Thyroid gland (tissue), 4 donors: ENCODE measurements around the gene DEFB110. TPM values are rescaled to one million over a fixed set of nuclear protein-coding genes. Genes with fewer than 3 reads are reported as not detected.

ENCODE experiments used
- DNase-seq, 2 donors: peaks; one replicate each; pipeline ENCODE4 v3.0.0-alpha.2; 2019
- H3K27ac ChIP-seq, 3 donors: fragments of 200-600 bp; sonication (generic); 1 replicate in 2 of 3; 2 replicates in 1 of 3; pipeline ENCODE4 v1.5.1; 2016 to 2019; ENCODE audit warnings: mild to moderate bottlenecking in 1 of 3, moderate library complexity in 1 of 3
- H3K27me3 ChIP-seq: fragments of 200-600 bp; sonication (generic); one replicate; pipeline ENCODE4 v1.5.1; 2019
- H3K36me3 ChIP-seq, 2 donors: fragments of 200-600 bp; sonication (generic); one replicate each; pipeline ENCODE4 v1.5.1; 2016 to 2019
- H3K4me1 ChIP-seq, 2 donors: fragments of 200-600 bp; sonication (generic); one replicate each; pipeline ENCODE4 v1.5.1; 2017 to 2019
- H3K4me3 ChIP-seq, 3 donors: fragments of 200-600 bp; sonication (generic); replicated peaks in 1 of 3; 1 replicate in 2 of 3; 2 replicates in 1 of 3; pipeline ENCODE4 v1.5.1; 2016; ENCODE audit warnings: mild to moderate bottlenecking in 1 of 3
- H3K9me3 ChIP-seq: fragments of 200-600 bp; sonication (generic); one replicate; pipeline ENCODE4 v1.5.1; 2017
- CTCF ChIP-seq, 6 experiments: fragments of 200-600 bp in 3 of 6; fragments of 450-650 bp in 3 of 6; sonication (generic) in 3 of 6; IDR thresholded peaks; one replicate each; pipeline ENCODE4 v1.5.1; 2016 to 2019; ENCODE audit warnings: antibody characterized with exemption in 6 of 6, mild to moderate bottlenecking in 2 of 6, inconsistent platforms in 1 of 6, moderate library complexity in 1 of 6
- POLR2A ChIP-seq, 2 donors: fragments of 450-650 bp; IDR thresholded peaks; one replicate each; pipeline ENCODE4 v1.6.1; 2017; ENCODE audit warnings: antibody characterized with exemption in 2 of 2, mild to moderate bottlenecking in 2 of 2, moderate library complexity in 1 of 2
- WGBS, 2 donors: methylation state at CpG; one replicate each; pipeline ENCODE4 v1.1.5; 2017; 5-methylcytosine and 5-hydroxymethylcytosine counted together
- intact Hi-C: fragments of 100-400 bp; cut with DNase I; formaldehyde crosslinking; loops from one replicate; pipeline ENCODE4 v1.15.1; 2023
- total RNA-seq, 4 donors: library from RNA; depleted of rRNA; stranded (reverse); fragments of >200 nt; gene quantifications; one replicate each; pipeline ENCODE4 v1.2.3, GENCODE V29; 2016

DEFB110 gene
- total RNA-seq, 4 donors from 2014 or later: not detected

GRCh38 chr6:50047026-50047425 is 25.2 kb upstream of the DEFB110 start:
- no peak for TF ChIP-seq POLR2A (IDR thresholded peaks at IDR 0.05)
- no peak for TF ChIP-seq CTCF (IDR thresholded peaks at IDR 0.05)
- no peaks in the 10 kb centered on the region for H3K9me3 ChIP-seq
- no peak overlapping the region for H3K27ac ChIP-seq
- no peaks in the 10 kb centered on the region for H3K36me3 ChIP-seq
- intact Hi-C loops: no loop called here
- no peaks in the 10 kb centered on the region for H3K27me3 ChIP-seq
- no peak overlapping the region for H3K4me3 ChIP-seq
- WGBS, 2 donors: 46% methylated on average over 3 of the region's 3 CpGs
- DNase-seq: peak; percentile 71 to 86
- H3K4me1 ChIP-seq: no peaks in the 10 kb centered on the region

- no peaks in the 10 kb centered on the region for H3K4me1 ChIP-seq
- DNase-seq: peak; percentile 38 to 58
- WGBS, 2 donors: 43 to 51% methylated on average over 18 of the region's 18 CpGs
- H3K9me3 ChIP-seq: no peaks in the 10 kb centered on the region
- no peak overlapping the region for H3K27ac ChIP-seq
- no peaks in the 10 kb centered on the region for H3K27me3 ChIP-seq
- peak in 2 of 6 experiments; percentile 44 to 51 for TF ChIP-seq CTCF (IDR thresholded peaks at IDR 0.05)
- TF ChIP-seq POLR2A (IDR thresholded peaks at IDR 0.05): no peak
- H3K36me3 ChIP-seq: no peaks in the 10 kb centered on the region
- H3K4me3 ChIP-seq: no peak overlapping the region
- intact Hi-C loops: no loop called here
These were observed 9.2 kb upstream of the DEFB110 start for GRCh38 chr6:50030777-50031562.

DNA sequence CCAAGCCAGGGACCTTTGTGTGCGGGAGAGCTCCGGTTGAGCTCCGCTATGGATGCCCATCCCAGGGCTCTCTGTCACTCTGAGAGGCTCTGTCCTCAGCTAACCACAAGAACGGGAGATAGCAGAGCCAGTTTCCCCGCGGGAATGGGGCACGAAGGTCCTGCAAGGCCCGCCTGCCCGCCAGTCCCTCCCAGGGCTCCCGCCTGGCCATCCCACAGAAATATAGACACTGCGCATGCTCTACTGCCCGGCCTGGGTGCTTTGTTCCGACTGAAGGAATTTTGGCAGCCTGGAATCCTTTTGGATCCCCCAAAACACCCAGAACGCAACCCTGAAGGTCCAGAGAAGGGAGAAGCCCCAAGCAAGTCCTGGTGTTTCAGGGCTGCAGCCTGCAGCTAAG is 8.6 kb upstream of the DEFB110 start:
- H3K4me3 ChIP-seq: no peak overlapping the region
- no peaks in the 10 kb centered on the region for H3K4me1 ChIP-seq
- H3K9me3 ChIP-seq: no peaks in the 10 kb centered on the region
- WGBS, 2 donors: 89 to 96% methylated on average over 6 to 14 of the region's 14 CpGs
- TF ChIP-seq POLR2A (IDR thresholded peaks at IDR 0.05): no peak
- TF ChIP-seq CTCF (IDR thresholded peaks at IDR 0.05): no peak
- no peak overlapping the region for H3K27ac ChIP-seq
- intact Hi-C loops: no loop called here
- no peaks in the 10 kb centered on the region for H3K36me3 ChIP-seq
- H3K27me3 ChIP-seq: no peaks in the 10 kb centered on the region
- DNase-seq: no peak

- TF ChIP-seq CTCF (IDR thresholded peaks at IDR 0.05): no peak
- TF ChIP-seq POLR2A (IDR thresholded peaks at IDR 0.05): no peak
- intact Hi-C loops: no loop called here
These were observed 3.5 kb upstream of the DEFB110 start for GRCh38 chr6:50025258-50025657.

DNA sequence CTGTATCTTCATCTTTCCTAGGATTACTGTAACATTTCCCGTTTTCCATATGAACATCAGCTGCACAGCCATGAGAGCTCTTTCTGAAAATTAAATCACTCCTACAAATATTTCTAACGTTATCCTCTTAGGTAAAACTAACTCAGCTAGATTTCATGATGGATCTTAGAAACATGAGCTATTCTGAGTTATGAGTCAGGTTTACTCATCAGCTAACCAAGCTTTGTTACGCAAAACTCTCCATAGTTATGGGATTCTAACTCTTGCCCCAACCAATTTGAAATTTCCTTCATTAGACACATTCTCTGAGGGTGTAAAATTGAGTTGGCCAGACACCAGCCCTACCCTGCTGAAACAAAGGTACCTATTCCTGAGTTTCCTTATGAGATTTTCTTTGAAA is 14.0 kb downstream of the DEFB110 start:
- no peaks in the 10 kb centered on the region for H3K27me3 ChIP-seq
- intact Hi-C loops: no loop called here
- no peaks in the 10 kb centered on the region for H3K9me3 ChIP-seq
- no peaks in the 10 kb centered on the region for H3K36me3 ChIP-seq
- H3K4me1 ChIP-seq: no peaks in the 10 kb centered on the region
- TF ChIP-seq CTCF (IDR thresholded peaks at IDR 0.05): no peak
- TF ChIP-seq POLR2A (IDR thresholded peaks at IDR 0.05): no peak
- no peak for DNase-seq
- H3K4me3 ChIP-seq: no peak overlapping the region
- no peak overlapping the region for H3K27ac ChIP-seq
- 82 to 86% methylated on average over 3 of the region's 3 CpGs for WGBS, 2 donors

More at GRCh38 chr6:50025258-50025657, 3.5 kb upstream of the DEFB110 start:
- H3K27ac ChIP-seq: no peak overlapping the region
- H3K27me3 ChIP-seq: no peaks in the 10 kb centered on the region
- no peaks in the 10 kb centered on the region for H3K36me3 ChIP-seq
- peak; percentile 72 to 76 for DNase-seq
- H3K9me3 ChIP-seq: no peaks in the 10 kb centered on the region
- H3K4me1 ChIP-seq: no peaks in the 10 kb centered on the region
- WGBS, 2 donors: 40 to 45% methylated on average over 4 of the region's 4 CpGs
- no peak overlapping the region for H3K4me3 ChIP-seq
